ES-I3 (cell line): Measurements from ENCODE around the gene MZT2B.
"Not testable (repeated sequence)": the region's sequence is repeated elsewhere in the genome, so short reads cannot be mapped to it uniquely, and the experiment has no call there.

ENCODE experiments used
- H3K36me3 ChIP-seq: 2 replicates; pipeline ENCODE4 v1.6.1; 2013; ENCODE audit warnings: mild to moderate bottlenecking, low read length, control low read depth, moderate library complexity; ENCODE audit not compliant: insufficient read depth
- H3K4me1 ChIP-seq: 2 replicates; pipeline ENCODE4 v1.6.1; 2013; ENCODE audit warnings: mild to moderate bottlenecking, control low read depth, low read length; ENCODE audit not compliant: insufficient read depth
- H3K9ac ChIP-seq: 2 replicates; pipeline ENCODE4 v1.6.1; 2013; ENCODE audit warnings: low read depth, mild to moderate bottlenecking, low read length, moderate library complexity
- H3K9me3 ChIP-seq: 2 replicates; pipeline ENCODE4 v1.6.1; 2013; ENCODE audit warnings: mild to moderate bottlenecking, low read length, moderate library complexity; ENCODE audit not compliant: control insufficient read depth, insufficient read depth

The MZT2B gene

GRCh38 chr2:130157825-130158514, 24.1 kb upstream of the MZT2B start:
- H3K9ac ChIP-seq, H3K4me1 ChIP-seq, H3K36me3 ChIP-seq, H3K9me3 ChIP-seq: not testable (repeated sequence)

DNA sequence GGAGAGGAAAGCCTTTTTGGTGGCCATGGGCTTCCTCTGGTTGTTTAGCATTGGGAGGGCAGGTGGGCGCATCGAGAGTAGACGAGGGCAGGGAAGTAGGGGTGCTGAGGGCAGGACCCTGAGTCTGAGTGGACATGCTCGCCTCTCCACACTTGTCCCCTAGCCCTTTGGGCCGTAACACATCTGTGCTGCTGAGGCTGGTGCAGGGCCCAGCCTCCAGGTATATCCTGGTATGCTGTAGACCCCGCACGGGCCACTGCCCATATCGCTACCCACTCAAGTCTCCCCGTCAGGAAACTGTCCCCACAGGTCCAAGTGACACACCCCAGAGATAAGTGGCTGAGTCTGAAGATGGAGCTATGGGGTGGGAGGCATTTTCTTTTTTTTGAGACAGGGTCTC, 23.4 kb upstream of the MZT2B start:
- no peaks in the 10 kb centered on the region for H3K4me1 ChIP-seq
- H3K36me3 ChIP-seq = no peaks in the 10 kb centered on the region
- H3K9ac ChIP-seq = no peak overlapping the region
- no peaks in the 10 kb centered on the region for H3K9me3 ChIP-seq

- not testable (repeated sequence) for H3K9ac ChIP-seq, H3K9me3 ChIP-seq, H3K4me1 ChIP-seq, H3K36me3 ChIP-seq
Measured at GRCh38 chr2:130159376-130159775, 22.7 kb upstream of the MZT2B start.

- Histone ChIP-seq H3K4me1 (no peaks in the 10 kb centered on the region), H3K9ac (no peak overlapping the region), H3K9me3 (no peaks in the 10 kb centered on the region), H3K36me3 (peaks cover 4% of the 10 kb centered on the region)
Measured at GRCh38 chr2:130160131-130160530, 21.9 kb upstream of the MZT2B start.

DNA sequence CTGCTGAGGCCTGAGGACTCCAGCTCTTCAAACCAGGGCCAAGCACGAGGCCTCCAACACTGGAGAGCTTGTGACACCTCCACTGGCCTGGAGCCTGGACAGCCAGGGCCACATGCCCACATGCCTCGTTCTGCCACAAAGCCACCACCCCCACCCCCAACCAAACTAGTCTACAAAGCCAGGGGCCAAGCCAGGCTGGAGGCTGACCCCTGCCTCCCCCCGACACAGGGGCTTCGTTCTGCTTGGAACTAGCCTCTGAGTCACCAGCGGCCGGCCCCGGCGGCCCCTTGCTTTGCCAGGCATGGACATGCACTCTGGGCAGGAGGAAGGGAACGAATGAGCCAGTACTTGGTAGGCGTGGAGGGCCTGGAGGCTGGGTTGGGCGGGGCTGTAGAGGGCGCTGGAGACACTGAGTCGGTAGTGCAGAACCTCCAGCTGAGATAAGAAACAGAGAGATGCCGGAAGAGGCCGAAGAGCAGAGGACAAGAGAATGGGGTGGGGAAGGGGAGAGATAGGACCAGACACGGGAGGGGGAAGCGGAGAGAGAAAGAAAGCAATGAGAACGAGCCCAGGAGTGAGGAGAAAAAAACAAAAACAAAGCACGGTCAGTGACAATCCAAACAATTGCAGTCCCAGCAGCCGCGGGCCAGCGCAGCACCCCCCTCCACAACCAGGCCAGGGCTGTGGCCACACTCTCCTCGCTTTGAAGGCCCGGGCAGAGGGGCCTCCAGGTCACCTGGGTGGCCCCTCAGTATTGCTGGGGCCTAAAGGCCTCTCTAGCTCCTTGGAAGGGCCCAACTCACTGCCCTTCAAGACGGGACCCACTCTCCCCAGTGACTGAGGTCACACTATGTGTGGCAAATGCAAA, 21.0 kb upstream of the MZT2B start:
- not testable (repeated sequence) for H3K36me3 ChIP-seq, H3K9me3 ChIP-seq, H3K9ac ChIP-seq, H3K4me1 ChIP-seq

DNA sequence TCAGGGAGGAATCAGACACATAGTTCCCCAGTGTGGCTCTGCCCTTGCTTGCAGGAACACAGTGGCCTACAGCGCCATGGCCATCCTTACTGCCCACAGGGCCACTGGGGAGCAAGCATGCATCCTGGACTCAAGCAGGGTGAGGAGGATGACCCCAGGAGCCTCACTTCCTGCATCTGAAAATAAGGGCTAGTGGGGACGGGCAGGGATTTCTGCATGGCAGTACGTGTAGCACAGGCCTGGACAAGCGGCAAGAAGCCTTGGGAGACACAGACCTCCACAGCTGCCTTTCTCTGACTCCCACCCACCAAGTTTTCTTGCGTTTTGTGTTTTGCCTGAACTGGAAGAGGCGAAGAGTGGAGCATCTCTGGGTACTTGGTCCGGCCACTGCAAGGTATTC, 19.6 kb upstream of the MZT2B start:
- not testable (repeated sequence) for H3K9me3 ChIP-seq, H3K36me3 ChIP-seq, H3K9ac ChIP-seq, H3K4me1 ChIP-seq

DNA sequence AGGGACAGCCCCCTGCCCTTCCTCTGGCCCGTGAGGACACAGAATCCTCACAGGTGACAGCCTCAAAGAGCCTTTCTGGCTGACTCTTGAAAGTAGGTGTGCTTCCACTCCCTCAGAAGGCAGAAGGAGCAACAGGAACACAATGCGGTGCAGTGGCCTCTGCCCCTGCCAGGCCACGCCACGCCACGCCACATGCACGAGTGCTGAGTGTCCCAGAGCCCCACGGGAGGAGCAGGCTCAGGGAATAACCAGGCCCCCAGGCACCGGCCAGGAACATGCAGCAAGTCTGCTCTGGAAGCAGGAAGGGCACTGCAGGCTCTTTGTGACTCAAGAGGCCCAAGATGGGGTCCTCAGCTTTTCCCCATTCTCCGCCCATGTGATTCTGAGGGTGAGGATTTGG, 19.1 kb upstream of the MZT2B start:
- Histone ChIP-seq H3K9ac (no peak overlapping the region), H3K4me1 (no peaks in the 10 kb centered on the region), H3K36me3 (peaks cover 13% of the 10 kb centered on the region), H3K9me3 (no peaks in the 10 kb centered on the region)

DNA sequence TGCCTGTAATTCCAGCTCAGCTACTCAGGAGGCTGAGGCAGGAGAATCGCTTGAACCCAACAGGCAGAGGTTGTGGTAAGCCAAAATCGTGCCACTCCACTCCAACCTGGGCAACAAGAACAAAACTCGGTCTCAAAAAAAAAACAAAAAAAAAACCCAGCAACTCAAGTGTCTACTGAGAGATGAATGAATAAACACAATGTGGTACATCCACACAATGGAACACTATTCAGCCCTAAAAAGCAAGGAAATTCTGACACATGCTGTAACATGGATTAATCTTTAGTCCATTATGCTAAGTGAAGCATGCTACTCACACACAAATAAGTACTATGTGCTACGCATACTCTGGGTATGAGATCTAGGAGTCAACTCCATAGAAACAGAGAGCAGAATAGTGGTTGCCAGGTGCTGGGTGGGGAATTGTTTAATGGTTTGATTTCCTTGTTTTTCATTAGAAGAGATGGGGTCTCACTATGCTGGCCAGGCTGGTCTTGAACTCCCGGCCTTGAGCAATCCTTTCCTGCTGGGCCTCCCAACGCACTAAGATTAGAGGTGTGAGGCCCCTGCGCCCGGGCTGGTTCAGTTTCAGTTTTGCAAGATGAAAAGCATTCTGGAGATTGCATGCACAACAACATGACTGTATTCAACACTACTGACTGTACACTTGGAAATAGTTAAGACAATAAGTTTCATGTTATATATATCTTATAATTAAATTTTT, 16.6 kb upstream of the MZT2B start:
- Histone ChIP-seq H3K4me1 (no peaks in the 10 kb centered on the region), H3K36me3 (peaks cover 18% of the 10 kb centered on the region), H3K9me3 (no peaks in the 10 kb centered on the region), H3K9ac (no peak overlapping the region)

DNA sequence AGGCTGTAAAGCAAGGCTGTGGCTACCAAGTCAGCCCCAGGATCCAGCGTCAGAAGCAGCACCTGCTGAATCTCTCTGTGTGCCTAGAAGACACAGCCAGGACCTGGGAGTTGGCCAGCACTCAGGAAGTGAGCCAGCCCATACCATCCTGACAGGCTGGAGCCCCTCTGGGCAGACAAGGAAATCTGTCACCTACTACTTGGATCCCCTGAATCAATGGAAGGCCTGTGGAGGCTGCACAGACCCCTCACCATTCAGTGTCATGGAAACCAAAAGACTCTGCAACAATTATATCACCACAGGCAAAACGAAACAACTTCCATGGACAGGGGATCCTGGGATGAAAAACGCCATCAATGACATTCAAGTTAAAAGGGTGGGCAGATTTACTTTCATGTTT, 15.5 kb upstream of the MZT2B start:
- not testable (repeated sequence) for H3K9me3 ChIP-seq, H3K9ac ChIP-seq, H3K4me1 ChIP-seq
- peaks cover 18% of the 10 kb centered on the region for H3K36me3 ChIP-seq

DNA sequence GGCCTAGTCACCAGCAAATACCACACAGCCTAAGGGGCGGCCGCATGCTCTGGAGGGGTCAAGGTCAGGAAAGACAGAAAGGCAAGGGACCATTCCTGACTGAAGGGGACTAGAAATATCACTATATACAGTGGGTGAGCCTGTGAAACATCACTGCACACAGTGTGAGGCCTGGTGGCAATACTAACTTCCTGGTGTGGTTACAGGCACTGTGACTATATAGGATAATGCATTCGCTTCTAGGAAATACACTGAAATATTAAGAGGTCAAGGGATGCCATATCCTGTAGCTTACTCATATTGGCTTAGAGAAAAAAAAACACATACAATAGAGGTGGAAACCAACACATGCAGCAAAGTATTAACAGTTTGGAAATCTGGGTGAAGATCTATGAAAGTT, 12.9 kb upstream of the MZT2B start:
- H3K36me3 ChIP-seq = peaks cover 18% of the 10 kb centered on the region
- not testable (repeated sequence) for H3K9me3 ChIP-seq

DNA sequence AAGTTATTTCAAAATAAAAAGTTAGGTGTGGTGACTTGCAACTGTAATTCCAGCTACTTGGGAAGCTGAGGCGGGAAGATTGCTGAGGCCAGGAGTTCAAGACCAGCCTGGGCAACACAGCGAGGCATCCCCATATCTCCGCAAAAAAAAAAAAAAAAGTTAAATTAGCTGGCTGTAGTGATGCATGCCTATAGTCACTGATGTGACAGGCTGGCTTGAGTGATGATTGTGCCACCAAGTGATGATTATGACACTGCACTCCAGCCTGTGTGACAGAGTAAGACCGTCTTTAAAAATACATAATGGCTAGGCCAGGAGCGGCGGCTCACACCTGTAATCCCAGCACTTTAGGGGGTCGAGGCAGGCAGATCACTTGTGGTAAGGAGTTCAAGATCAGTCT, 12.2 kb upstream of the MZT2B start:
- H3K9me3 ChIP-seq = no peaks in the 10 kb centered on the region
- H3K4me1 ChIP-seq = no peaks in the 10 kb centered on the region
- no peak overlapping the region for H3K9ac ChIP-seq
- peaks cover 14% of the 10 kb centered on the region for H3K36me3 ChIP-seq

More for the DNA sequence above, 12.9 kb upstream of the MZT2B start:
- not testable (repeated sequence) for H3K9ac ChIP-seq, H3K4me1 ChIP-seq

GRCh38 chr2:130174866-130175265, 7.2 kb upstream of the MZT2B start:
- H3K9ac ChIP-seq, H3K4me1 ChIP-seq, H3K9me3 ChIP-seq, H3K36me3 ChIP-seq: not testable (repeated sequence)

- peak overlapping the region; percentile 93 for H3K9ac ChIP-seq
- not testable (repeated sequence) for H3K4me1 ChIP-seq, H3K36me3 ChIP-seq, H3K9me3 ChIP-seq
Measured at GRCh38 chr2:130180404-130181324, 1.4 kb upstream of the MZT2B start.

- Histone ChIP-seq H3K4me1 (no peaks in the 10 kb centered on the region), H3K36me3 (no peaks in the 10 kb centered on the region), H3K9ac (peak within 1 kb of the TSS; percentile 93), H3K9me3 (no peaks in the 10 kb centered on the region)
Measured at GRCh38 chr2:130181325-130181879, 660 bp upstream of the MZT2B start, which contains the start of gene SMPD4. TSS of gene SMPD4 (minus strand) at chr2:130181602. CDS start at chr2:130176592, 5,010 bp downstream.
